Measurements from ENCODE around the gene NCAM2.

NCAM2 gene

GRCh38 chr21:21029164-21029563, 31.0 kb downstream of the NCAM2 start:
- no peak for DNase-seq

GRCh38 chr21:21030311-21030710, 32.1 kb downstream of the NCAM2 start:
- no peak for DNase-seq

GRCh38 chr21:21034036-21034435, 35.8 kb downstream of the NCAM2 start:
- DNase-seq: no peak

- DNase-seq: no peak
Measured at GRCh38 chr21:21039624-21040170, 41.5 kb downstream of the NCAM2 start.

- DNase-seq: no peak
Measured at GRCh38 chr21:21045518-21045917, 47.3 kb downstream of the NCAM2 start.

GRCh38 chr21:21046063-21046462, 47.9 kb downstream of the NCAM2 start:
- DNase-seq: no peak

- no peak for DNase-seq
Measured at GRCh38 chr21:21051109-21052055, 53.2 kb downstream of the NCAM2 start.

- DNase-seq: no peak
Measured at GRCh38 chr21:21052672-21053071, 54.5 kb downstream of the NCAM2 start.

GRCh38 chr21:21057349-21058062, 59.3 kb downstream of the NCAM2 start:
- DNase-seq: no peak

- DNase-seq: no peak
Measured at GRCh38 chr21:21063828-21064227, 65.6 kb downstream of the NCAM2 start.

- no peak for DNase-seq
Measured at GRCh38 chr21:21064353-21064752, 66.1 kb downstream of the NCAM2 start.

GRCh38 chr21:21067375-21067774, 69.2 kb downstream of the NCAM2 start:
- DNase-seq: no peak

- DNase-seq: no peak
Measured at GRCh38 chr21:21074305-21074704, 76.1 kb downstream of the NCAM2 start.

- no peak for DNase-seq
Measured at GRCh38 chr21:21076051-21076450, 77.8 kb downstream of the NCAM2 start.

- DNase-seq: no peak
Measured at GRCh38 chr21:21076491-21076890, 78.3 kb downstream of the NCAM2 start.

- DNase-seq: no peak
Measured at GRCh38 chr21:21079646-21080045, 81.4 kb downstream of the NCAM2 start.

GRCh38 chr21:21084179-21084578, 86.0 kb downstream of the NCAM2 start:
- DNase-seq: no peak

GRCh38 chr21:21085206-21085605, 87.0 kb downstream of the NCAM2 start:
- DNase-seq: no peak

GRCh38 chr21:21096956-21097355, 98.7 kb downstream of the NCAM2 start:
- no peak for DNase-seq

- no peak for DNase-seq
Measured at GRCh38 chr21:21097466-21097865, 99.3 kb downstream of the NCAM2 start.

- no peak for DNase-seq
Measured at GRCh38 chr21:21101911-21102310, 103.7 kb downstream of the NCAM2 start.

GRCh38 chr21:21102896-21103295, 104.7 kb downstream of the NCAM2 start:
- no peak for DNase-seq

GRCh38 chr21:21103692-21104091, 105.5 kb downstream of the NCAM2 start:
- no peak for DNase-seq

GRCh38 chr21:21109736-21110135, 111.5 kb downstream of the NCAM2 start:
- DNase-seq: no peak
